Heart right ventricle (tissue), 16 donors: ENCODE data around the gene ZNF513. TPM values are rescaled to one million over a fixed set of nuclear protein-coding genes. Genes with fewer than 3 reads are reported as not detected.
A peak's percentile ranks its signal among the peaks of the same experiment; 100 is the strongest.

Source experiments
- ATAC-seq, 8 donors: fragments of 200-7000 bp; cut with Tn5 transposase; one replicate each; pipeline ENCODE4 v1.9.1; 2020; ENCODE audit warnings: mild to moderate bottlenecking in 8 of 8, moderate library complexity in 8 of 8, moderate number of reproducible peaks in 1 of 8
- DNase-seq, 2 donors: peaks; one replicate each; pipeline ENCODE4 v3.0.0-alpha.2; 2020
- H3K27ac ChIP-seq, 10 donors: fragments of 200-600 bp; sonication (generic) in 2 of 10; one replicate each; pipeline versions ENCODE4 v1.5.0 to v1.8.0; 2020 to 2022; ENCODE audit warnings: mild to moderate bottlenecking in 3 of 10
- H3K27me3 ChIP-seq, 7 donors: fragments of 200-600 bp; one replicate each; pipeline ENCODE4 v1.8.0; 2021 to 2022; ENCODE audit warnings: mild to moderate bottlenecking in 2 of 7
- H3K36me3 ChIP-seq, 9 donors: fragments of 200-600 bp; sonication (generic) in 1 of 9; one replicate each; pipeline versions ENCODE4 v1.5.0 to v1.8.0; 2020 to 2022; ENCODE audit warnings: mild to moderate bottlenecking in 2 of 9
- H3K4me1 ChIP-seq, 9 donors: fragments of 200-600 bp; sonication (generic) in 1 of 9; one replicate each; pipeline versions ENCODE4 v1.5.0 to v1.8.0; 2020 to 2022; ENCODE audit warnings: mild to moderate bottlenecking in 4 of 9
- H3K4me3 ChIP-seq, 10 donors: fragments of 200-600 bp; sonication (generic) in 2 of 10; one replicate each; pipeline versions ENCODE4 v1.5.0 to v1.8.0; 2020 to 2022; ENCODE audit warnings: mild to moderate bottlenecking in 7 of 10, moderate library complexity in 2 of 10
- H3K9me3 ChIP-seq, 11 donors: fragments of 200-600 bp in 10 of 11; sonication (generic) in 2 of 11; one replicate each; pipeline versions ENCODE4 v1.5.0 to v1.8.0; 2013 to 2022; ENCODE audit warnings: mild to moderate bottlenecking in 2 of 11, control low read depth in 1 of 11, moderate library complexity in 1 of 11
- WGBS, 2 donors: extraction: QIAGEN DNeasy Blood & Tissue Kit; methylation state at CpG; one replicate each; pipeline ENCODE4 v1.1.7; 2013; ENCODE audit warnings: inconsistent platforms in 1 of 2; 5-methylcytosine and 5-hydroxymethylcytosine counted together
- intact Hi-C, 10 donors: fragments of 100-400 bp; cut with DNase I; formaldehyde crosslinking; loops; one replicate each; pipeline versions ENCODE4 v1.11.1 to v1.14.2; 2022
- long read RNA-seq, 3 donors: library from polyadenylated mRNA; unstranded; transcript quantifications; one replicate each; pipeline ENCODE4 v2.0.0, GENCODE V29; 2020 to 2021
- polyA plus RNA-seq, 2 donors: library from polyadenylated mRNA; stranded (reverse); fragments of 200-250 nt; gene quantifications; one replicate each; pipeline ENCODE4 v1.2.3, GENCODE V29; 2013
- total RNA-seq, 10 donors: library from RNA; stranded (reverse); fragmentation: NEBNext Ultra II Directional in 3 of 10; extraction: Animal tissue kit (Norgen Biotek cat#: 25700) in 3 of 10; gene quantifications; one replicate each; pipeline versions ENCODE4 v1.2.1 to v1.2.4, GENCODE V29; 2021 to 2023
- TF ChIP-seq, protein P1 (sequence below), 9 donors: fragments of 200-600 bp; sonication (generic) in 2 of 9; IDR thresholded peaks; one replicate each; pipeline versions ENCODE4 v1.5.0 to v1.8.0; 2021 to 2022; ENCODE audit warnings: antibody characterized with exemption in 9 of 9, mild to moderate bottlenecking in 5 of 9, moderate library complexity in 1 of 9
- donor health status: Arrhythmogenic right ventricular cardiomyopathy.
- donor health status: ischemic (EF 13 %, LVEDD 7.1; RV severe dilation, severe dysfunction).
- donor health status: healthy with polysubstance abuse.
- donor health status: DM: no; HTN: yes; CAD: no.
- donor health status: DM: no; HTN: no; CAD: no.
- donor health status: ischemic (EF 25% LVEDD 6.9; RV normal size, moderate dysfunction).
- donor health status: ischemic (EF 25% LVEDD 5.7; RV mildly dilated, moderate dysfunction).
- donor health status: healthy.
- donor health status: DM: yes; HTN: yes; CAD: no.
- donor health status: Ischemic cardiomyopathy.
- donor health status: ischemic (EF 35%, LVEDD 5.7; RV mildly dilated, moderate dysfunction).
- donor health status: nonischemic (EF 11% LVEDD 7.7; RV severe dilation, severe dysfunction).
- donor health status: DM: yes; HTN: yes; CAD: no.
- donor health status: PGD.
- donor health status: ischemic (EF 29% LVEDD 5.4; RV normal size, mild dysfunction).
- donor health status: nonischemic (EF 23%, LVEDD 6.1; RV moderate dilation, normal function).

The ZNF513 gene, protein sequence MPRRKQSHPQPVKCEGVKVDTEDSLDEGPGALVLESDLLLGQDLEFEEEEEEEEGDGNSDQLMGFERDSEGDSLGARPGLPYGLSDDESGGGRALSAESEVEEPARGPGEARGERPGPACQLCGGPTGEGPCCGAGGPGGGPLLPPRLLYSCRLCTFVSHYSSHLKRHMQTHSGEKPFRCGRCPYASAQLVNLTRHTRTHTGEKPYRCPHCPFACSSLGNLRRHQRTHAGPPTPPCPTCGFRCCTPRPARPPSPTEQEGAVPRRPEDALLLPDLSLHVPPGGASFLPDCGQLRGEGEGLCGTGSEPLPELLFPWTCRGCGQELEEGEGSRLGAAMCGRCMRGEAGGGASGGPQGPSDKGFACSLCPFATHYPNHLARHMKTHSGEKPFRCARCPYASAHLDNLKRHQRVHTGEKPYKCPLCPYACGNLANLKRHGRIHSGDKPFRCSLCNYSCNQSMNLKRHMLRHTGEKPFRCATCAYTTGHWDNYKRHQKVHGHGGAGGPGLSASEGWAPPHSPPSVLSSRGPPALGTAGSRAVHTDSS
- total RNA-seq (10 to 100 TPM in 1 of 10 donors, 1 to 10 TPM in 9; 4.5 to 11.5 (median 6.8) TPM), polyA plus RNA-seq (10 to 100 TPM; 12.6 to 15.4 TPM)
- long read RNA-seq, donor 1, transcript ZNF513-201 (4 exons, 2,139 nt), result major isoform, 6 of 16 reads
- long read RNA-seq, donor 1, partial matches to known transcripts, result 3 of 16 reads
- long read RNA-seq, donor 1, other reads (novel, unspliced or antisense), result 7 of 16 reads
- long read RNA-seq, donor 2, transcript ZNF513-201 (4 exons, 2,139 nt), result major isoform, 8 of 19 reads
- long read RNA-seq, donor 2, partial matches to known transcripts, result 1 of 19 reads
- long read RNA-seq, donor 2, other reads (novel, unspliced or antisense), result 9 of 19 reads
- long read RNA-seq, donor 3, partial matches to known transcripts, result 7 of 9 reads
- long read RNA-seq, donor 3, other reads (novel, unspliced or antisense), result 2 of 9 reads

DNA sequence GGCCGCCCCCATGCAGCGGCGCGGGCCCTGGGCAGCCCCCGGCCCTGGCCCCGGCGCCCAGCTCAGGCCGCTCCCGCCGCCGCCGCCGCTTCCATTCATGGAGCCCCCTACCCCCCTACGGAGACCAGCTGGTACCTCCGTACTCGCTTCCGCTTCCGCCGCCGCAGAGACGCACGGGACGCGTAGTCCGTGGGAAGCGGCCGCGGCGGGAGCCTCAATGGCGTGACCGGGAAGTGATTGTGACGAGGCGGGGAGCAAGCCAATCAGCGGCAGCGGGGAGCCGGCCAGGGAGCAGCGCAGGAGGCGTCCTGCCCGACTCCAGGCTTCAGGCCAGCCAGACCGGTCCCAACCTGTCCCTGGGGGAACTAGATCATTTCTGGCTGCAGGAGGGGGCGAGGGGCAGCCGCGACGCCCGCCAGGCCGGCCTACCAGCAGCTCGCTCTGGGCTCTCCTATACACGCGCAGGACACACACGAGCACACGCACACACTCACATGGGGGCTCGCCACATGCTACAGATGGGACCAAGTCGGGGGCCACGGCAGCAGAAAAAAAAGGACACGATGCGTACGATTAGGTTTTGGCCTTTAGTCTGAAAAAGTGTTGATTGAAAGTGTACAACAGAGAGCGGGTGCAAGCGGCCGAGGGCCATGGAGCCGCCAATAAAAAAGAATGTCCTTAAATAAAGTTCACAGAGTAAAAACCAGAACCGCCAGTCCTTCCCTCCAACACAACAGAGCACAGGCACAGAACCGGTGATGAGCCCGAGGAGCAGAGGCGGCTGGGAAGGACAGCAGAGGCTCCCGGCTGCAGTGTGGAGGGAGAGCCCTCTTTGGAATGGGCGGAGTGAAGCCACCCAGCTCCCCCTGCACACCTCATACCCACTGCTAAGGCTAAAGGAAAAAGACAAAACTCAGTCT is at the start of gene ZNF513:
Gene ZNF513 (minus strand): TSS at position 109 of the 920 bp plus-strand sequence. CDS start 208 bp downstream, outside the sequence.
- WGBS, 2 donors, result 10 to 12% methylated on average over 65 to 67 of the region's 67 CpGs
- H3K4me3 ChIP-seq, result peak within 1 kb of the TSS; percentile 29 to 72 (median 64)
- peak; percentile 88 to 96 (median 96) for ATAC-seq
- peaks cover 0 to 79% (median 51%) of the 10 kb centered on the region in 9 donors for H3K36me3 ChIP-seq
- TF ChIP-seq, protein P1, sequence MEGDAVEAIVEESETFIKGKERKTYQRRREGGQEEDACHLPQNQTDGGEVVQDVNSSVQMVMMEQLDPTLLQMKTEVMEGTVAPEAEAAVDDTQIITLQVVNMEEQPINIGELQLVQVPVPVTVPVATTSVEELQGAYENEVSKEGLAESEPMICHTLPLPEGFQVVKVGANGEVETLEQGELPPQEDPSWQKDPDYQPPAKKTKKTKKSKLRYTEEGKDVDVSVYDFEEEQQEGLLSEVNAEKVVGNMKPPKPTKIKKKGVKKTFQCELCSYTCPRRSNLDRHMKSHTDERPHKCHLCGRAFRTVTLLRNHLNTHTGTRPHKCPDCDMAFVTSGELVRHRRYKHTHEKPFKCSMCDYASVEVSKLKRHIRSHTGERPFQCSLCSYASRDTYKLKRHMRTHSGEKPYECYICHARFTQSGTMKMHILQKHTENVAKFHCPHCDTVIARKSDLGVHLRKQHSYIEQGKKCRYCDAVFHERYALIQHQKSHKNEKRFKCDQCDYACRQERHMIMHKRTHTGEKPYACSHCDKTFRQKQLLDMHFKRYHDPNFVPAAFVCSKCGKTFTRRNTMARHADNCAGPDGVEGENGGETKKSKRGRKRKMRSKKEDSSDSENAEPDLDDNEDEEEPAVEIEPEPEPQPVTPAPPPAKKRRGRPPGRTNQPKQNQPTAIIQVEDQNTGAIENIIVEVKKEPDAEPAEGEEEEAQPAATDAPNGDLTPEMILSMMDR (IDR thresholded peaks at IDR 0.05), result no peak
- intact Hi-C loops, result loop anchor here in 2 of 10 donors (1.0 to 2.0 kb wide), 2 partner anchors 28 to 47 kb away; partner anchors contain the start of genes PPM1G (in 2 of the 2) and NRBP1 (in 1 of the 2)
- H3K27me3 ChIP-seq, result no peaks in the 10 kb centered on the region
- DNase-seq, result peak; percentile 97 to 98
- no peaks in the 10 kb centered on the region for H3K9me3 ChIP-seq
- H3K27ac ChIP-seq, result peak within 1 kb of the TSS; percentile 61 to 93 (median 88)
- H3K4me1 ChIP-seq, result peaks cover 5 to 33% (median 17%) of the 10 kb centered on the region in 9 donors

DNA sequence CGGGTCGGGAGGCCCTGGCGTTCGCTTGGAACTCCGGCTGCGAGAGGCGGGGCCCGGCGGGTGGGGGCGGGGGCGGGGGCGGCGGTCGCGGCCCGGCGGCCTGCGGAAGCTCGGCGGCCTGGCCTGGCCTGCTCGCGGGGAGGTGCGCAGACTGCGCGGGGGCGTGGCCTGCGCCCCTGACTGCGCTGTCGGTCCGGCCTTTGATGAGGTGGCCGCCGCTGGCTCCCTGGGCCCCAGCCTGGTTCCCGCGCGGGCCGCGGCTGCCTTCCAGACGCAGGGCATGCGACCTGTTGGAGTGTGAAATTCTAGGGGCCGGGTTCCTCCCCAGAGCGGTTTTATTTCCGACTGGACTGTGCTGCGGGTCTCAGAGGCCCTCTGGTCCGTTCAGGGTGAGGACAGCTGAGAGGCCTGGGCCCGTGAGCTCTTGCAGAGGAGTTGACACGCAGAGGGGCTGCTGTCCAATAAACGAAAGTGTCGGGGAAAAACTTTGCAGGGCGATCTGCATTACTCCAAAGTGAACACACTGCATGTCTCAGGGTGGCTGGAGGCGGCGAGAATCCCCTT is 48.5 kb upstream of the ZNF513 start:
- DNase-seq (peak; percentile 78 to 87), ATAC-seq (peak; percentile 84 to 95 (median 92))
- intact Hi-C loops, result loop anchor here in 5 of 10 donors (1.0 to 10.0 kb wide), 6 partner anchors 20 to 156 kb away; partner anchors contain the start of genes PPM1G (in 4 of the 5), EIF2B4 (in 1 of the 5), IFT172 (in 1 of the 5) and SNX17 (in 1 of the 5)
- H3K36me3 ChIP-seq, result peaks cover 0 to 20% (median 9%) of the 10 kb centered on the region in 9 donors
- peaks cover 10 to 48% (median 36%) of the 10 kb centered on the region in 9 donors for H3K4me1 ChIP-seq
- peak overlapping the region; percentile 93 to 100 (median 99) for H3K27ac ChIP-seq
- TF ChIP-seq, protein P1 (IDR thresholded peaks at IDR 0.05), result no peak
- H3K4me3 ChIP-seq, result peak overlapping the region; percentile 74 to 100 (median 99)
- no peaks in the 10 kb centered on the region for H3K27me3 ChIP-seq
- 0 to 1% methylated on average over 51 of the region's 51 CpGs for WGBS, 2 donors
- no peaks in the 10 kb centered on the region for H3K9me3 ChIP-seq

DNA sequence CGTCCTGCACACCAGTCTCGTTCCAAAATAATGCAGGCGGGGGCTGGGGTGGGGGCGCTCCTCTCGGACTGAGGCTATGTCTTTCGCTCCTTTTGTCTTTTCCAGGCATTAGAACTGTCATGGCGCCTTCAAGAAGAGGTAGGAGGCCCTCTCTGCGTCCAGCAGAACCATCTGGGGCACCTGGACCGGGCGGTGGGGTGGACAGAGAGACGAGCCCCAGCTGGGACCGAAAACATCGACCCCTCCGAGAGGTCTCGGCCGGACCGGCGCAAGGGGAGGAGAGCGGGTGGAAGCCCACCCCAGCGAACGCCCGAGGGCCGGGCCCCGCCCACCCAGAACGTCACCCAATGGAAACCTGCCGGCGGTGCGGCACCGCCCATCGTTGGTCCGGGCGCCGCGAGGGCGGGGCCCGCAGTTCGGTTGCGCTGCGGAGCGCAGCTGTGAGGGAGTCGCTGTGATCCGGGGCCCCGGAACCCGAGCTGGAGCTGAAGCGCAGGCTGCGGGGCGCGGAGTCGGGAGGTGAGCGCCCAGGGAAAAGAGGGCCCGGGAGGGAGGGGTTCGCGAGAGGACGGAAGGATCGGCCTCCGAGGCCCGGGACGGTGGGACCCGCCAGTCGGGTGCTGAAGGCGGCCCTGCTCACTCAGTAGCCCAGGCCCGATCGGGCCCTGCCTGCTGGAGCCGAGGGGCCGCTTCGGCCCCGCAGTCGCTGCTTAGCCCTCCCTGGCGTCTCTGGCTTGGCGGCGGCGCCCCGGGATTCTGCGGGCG is 47.9 kb upstream of the ZNF513 start, which contains the start of gene NRBP1:
Gene NRBP1 (plus strand): TSS at position 419 of the 765 bp plus-strand sequence. CDS start 4,643 bp downstream, outside the sequence.
- peaks cover 0 to 13% (median 2%) of the 10 kb centered on the region in 9 donors for H3K36me3 ChIP-seq
- H3K27ac ChIP-seq, result peak within 1 kb of the TSS; percentile 93 to 100 (median 99)
- 0 to 1% methylated on average over 66 to 75 of the region's 75 CpGs for WGBS, 2 donors
- intact Hi-C loops, result loop anchor here in 5 of 10 donors (1.0 to 10.0 kb wide), 6 partner anchors 19 to 156 kb away; partner anchors contain the start of genes PPM1G (in 4 of the 5), EIF2B4 (in 1 of the 5), IFT172 (in 1 of the 5) and SNX17 (in 1 of the 5)
- no peaks in the 10 kb centered on the region for H3K27me3 ChIP-seq
- TF ChIP-seq, protein P1 (IDR thresholded peaks at IDR 0.05), result no peak
- H3K4me1 ChIP-seq, result peaks cover 10 to 48% (median 36%) of the 10 kb centered on the region in 9 donors
- DNase-seq, result peak; percentile 93 to 96
- H3K4me3 ChIP-seq, result peak within 1 kb of the TSS; percentile 74 to 100 (median 99)
- no peaks in the 10 kb centered on the region for H3K9me3 ChIP-seq
- ATAC-seq, result peak; percentile 96 to 98 (median 98)
